SW480 (cell line): ENCODE results near the gene GPR12.

ENCODE experiments used
- DNase-seq: peaks from one replicate; pipeline ENCODE4 v3.0.0-alpha.2; 2016; ENCODE audit warnings: low spot score

GPR12 gene

DNA sequence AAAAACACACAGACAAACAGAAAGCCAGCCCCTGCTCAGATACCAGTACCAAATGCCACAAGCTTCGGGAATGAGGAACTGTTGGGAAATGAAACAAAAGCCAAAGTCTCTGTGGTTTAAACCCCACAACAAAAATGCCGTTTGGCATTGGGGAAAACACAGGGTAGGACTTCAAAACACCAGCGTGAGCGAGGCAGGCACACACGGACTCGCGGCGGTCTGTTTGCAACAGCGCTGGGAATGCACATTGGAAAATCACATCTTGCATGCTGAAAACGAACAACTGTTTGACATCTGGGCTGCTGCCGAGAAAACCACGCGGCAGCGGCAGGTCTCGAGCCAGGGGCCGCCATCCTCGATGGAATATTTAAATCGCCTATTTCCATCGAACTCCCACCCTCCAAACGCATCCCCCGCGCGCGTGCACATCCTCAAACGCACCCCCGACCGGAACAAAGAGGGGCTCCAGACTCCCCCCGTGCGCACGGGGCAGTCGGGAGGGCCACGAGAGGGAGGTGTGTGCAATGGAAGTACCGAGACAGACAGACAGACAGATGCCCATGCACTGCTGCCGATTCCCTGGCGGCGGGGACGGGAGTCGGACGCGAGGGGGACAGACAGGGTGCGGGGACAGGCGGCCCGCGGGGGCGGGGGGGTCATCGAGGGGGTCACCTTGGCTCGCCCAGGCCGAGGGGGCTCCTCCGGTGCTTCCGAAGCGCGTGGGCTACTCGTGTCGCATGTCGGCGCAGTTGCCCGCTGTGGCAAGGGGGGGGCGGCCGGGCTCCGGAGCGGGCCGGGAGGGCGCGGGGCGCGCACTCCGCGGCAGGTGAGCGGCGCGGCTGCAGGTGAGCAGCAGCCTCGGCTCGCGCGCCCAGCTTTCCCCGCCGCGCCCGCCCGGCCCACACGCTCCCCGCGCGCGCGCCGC, at the start of gene GPR12:
Gene GPR12, minus strand, starts transcription at position 880 of the 925 bp plus-strand sequence. CDS start 959 bp downstream, outside the sequence.
- DNase-seq, result peak; percentile 7

- no peak for DNase-seq
Measured at GRCh38 chr13:26810095-26810494, 49.5 kb upstream of the GPR12 start.

GRCh38 chr13:26806891-26807290, 46.3 kb upstream of the GPR12 start:
- no peak for DNase-seq

DNA sequence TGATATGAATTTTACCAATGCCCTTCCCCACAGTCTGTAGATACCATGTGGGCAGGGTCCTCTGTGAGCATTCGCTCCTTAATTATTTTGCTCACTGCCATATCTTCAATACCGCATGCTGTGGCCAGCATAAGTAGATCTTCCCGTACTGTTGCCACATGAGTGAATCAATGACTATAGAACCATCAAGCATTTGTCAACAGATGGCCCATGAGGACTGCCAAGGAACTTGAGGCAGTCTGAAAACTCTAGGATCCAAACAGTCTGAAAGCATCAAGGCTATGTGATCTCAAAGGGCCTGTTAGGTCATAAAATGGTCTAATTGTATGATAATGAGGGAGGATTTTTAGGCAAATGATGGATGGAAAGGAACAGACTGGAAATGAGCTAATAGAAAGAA, 27.4 kb upstream of the GPR12 start:
- DNase-seq, result no peak

DNA sequence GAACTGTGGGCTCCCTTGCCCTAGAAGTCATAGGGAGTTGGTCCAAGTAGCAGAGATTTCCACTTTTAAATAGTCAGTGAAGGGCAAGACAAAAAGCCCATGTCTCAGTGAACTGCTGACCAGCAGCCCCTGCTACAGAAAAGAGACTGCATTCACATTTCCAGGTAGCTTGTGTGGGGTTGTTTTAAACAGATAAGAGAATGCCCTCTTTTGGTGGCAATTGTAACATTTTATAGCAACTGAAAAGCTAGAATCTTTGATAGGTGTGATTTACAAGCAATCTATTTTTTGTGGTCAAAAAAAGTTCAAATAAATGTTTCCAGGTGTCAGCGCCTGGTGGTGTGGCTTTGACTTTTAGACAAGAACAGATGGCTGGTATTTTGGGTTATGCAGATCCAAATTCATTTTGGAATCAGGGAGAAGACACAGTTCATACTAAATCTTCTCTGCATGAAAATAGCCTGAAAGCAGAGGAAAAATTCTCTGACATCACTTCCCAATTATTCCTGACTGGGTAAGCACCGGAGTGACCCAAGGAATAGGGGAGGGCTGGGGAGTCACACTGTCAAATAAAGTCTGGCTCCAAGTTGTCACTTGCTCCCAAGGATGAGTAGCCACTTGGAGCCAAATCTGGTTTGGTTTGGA, 26.2 kb upstream of the GPR12 start:
- DNase-seq, result no peak

- peak; percentile 18 for DNase-seq
Measured at GRCh38 chr13:26785838-26786630, 25.4 kb upstream of the GPR12 start.

DNA sequence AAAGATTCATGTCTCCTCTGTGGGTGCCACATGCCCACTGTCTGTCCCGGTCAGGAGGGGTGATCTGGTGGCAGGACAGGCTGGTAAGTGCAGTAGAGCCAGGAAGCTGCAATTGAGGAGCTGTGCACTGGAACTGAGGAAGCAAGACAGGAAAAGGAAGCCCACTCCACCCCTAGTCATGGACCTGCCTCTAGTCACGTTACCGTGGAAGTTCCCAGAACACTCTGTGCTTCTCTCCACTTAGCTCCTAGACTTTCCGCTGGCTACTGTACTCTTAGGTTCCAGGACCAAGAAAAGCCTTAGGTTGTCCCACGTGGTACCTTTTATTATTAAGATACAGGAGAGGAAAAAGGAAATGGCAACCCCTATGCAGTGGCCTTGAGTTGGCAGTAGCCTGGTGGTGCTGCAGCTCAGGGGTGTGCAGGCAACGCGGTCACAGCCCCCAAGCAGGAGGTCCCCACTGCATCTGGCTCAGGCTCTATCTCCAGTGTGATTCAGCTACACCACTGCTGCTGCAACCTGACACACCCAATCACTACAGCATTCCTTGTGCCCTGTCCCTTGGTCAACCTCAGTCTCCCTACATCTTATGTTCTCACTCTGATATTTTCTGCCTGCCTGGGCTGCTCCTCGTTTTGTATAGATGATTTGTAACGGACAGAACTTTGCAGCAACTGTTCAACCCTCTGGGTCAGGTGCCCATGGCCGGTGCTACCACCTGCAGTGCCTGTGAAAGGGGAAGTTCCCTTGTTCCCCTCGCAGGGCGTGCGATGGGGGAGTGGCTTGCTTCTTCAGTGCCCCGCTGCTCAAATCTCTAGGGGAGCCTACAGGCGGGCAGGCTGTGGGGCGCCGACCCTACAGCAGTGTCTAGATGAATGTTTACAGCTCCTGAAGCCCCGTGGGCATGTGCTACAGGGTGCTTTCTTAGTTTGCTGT, 24.4 kb upstream of the GPR12 start:
- no peak for DNase-seq

DNA sequence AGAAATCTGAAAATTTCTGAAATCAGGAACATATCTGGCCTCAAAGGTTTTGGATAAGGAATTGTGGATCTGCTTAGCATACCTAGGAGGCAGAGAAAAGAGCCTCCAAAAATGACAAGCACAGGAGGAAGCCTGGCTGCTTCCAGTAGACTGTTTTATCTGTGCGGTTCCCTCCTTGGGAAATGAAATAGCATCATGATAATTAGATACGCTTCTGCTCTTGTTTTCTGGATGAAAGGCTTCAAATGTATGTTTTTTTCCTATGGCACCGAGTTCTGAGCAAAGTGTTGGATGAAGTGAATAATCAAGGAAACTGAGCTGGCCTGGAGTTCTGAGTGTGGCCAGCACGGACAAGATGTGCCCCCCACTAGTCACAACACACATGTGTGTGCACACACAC, 19.8 kb upstream of the GPR12 start:
- DNase-seq, result no peak

DNA sequence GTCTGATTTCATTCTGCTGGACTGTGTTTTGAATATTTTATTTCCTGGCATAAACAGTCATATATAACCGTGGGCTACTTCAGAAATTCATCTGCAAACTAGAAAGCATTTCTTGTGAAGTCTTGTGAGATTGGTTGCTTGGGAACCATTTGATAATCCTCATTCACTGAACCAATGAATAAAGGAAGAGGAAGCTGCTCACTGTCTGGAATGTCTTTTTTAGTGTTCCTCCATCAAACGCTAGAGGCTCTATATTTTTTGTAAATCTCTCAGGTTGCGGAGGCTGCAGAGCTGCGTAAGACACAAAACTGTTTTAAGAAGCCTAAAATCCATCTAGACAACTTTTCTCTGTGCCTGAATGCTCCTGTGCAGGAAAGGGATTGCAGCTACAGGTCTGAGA, 18.7 kb upstream of the GPR12 start:
- DNase-seq, result no peak

DNA sequence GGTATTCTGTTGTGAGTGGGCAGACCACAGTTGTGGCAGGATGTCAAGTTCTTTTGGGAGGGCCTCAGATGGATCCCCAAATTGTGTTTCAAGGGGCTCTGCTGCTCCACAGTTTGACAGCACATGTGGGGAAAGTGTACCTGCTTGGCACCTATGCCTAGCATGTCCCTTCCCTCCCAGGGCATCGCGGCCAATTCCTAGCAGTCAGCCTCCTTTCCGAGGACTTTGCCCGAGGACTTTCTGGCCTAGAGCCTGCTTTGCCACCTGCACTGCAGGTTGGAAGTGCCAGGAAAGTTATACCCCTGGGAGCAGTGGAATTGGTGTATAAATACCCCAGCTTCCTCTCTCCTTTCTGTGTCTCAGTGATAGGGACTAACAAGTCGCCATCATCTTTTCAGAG, 11.9 kb upstream of the GPR12 start:
- no peak for DNase-seq

- no peak for DNase-seq
Measured at GRCh38 chr13:26771796-26772195, 11.2 kb upstream of the GPR12 start.

DNA sequence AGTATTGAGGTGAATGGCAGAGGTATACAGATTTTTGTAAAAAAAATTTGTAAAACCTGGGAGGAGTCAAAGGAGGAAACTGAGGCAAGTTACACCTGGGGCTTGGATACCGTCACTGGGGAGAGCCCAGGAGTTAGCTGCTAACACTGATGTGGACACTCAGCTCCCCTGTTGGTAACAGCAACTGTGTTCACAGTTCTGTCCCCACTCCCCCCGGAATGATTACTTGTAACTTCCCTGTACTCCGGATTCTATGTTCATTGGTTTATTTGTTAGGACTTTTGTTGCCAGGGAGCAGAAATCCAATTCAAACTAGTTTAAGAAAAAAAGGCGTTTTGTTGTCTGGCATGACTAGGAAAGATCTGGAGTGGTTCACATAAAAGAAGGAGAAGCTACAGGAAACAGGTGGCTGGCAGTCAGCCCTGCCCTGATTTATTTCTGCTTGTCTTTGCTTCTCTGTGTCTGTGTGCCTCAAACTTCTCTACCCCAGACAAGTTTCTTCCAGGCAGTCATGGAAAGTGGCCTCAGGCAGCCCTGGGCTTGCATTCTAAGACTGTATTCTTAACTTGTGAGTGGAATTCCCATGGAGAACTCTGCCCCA, 2.3 kb upstream of the GPR12 start:
- no peak for DNase-seq

DNA sequence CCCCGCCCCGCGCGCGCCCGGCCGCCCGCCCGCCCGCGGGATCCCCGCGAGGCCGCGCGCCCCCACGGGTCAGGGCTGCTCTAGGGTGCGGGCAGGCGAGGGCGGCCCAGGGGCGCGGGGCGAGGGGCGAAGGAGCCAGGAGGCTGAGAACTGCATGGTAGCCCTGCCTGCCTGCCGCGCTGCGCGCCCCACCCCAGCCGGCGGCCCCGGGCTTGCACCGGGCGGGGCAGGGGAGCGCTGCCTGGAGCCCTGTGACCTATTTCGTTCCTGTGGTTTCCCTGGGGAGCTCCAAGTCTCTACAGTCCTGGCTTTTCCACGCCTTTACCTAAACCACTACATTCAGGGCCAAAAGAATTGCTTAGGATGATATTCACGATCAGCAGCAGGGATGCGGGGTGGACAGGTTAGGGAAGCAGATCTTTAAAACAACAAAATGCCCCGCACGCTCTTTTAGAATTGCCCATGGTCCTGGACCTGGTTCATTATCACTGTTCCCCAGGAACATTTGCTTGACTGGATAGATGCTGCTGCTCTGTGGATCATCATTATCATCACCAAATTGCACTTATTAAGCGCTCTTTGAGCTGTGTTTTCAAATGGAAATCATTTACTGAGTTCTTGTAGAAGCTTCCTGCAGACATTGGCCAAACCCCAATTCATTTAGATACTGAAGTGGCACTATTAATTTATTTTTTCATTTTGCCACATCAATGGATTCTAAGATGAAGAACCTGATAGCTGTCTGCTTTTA, 421 bp upstream of the GPR12 start:
- DNase-seq, result no peak

- DNase-seq, result no peak
Measured at GRCh38 chr13:26759249-26759906, 1.2 kb downstream of the GPR12 start.

DNA sequence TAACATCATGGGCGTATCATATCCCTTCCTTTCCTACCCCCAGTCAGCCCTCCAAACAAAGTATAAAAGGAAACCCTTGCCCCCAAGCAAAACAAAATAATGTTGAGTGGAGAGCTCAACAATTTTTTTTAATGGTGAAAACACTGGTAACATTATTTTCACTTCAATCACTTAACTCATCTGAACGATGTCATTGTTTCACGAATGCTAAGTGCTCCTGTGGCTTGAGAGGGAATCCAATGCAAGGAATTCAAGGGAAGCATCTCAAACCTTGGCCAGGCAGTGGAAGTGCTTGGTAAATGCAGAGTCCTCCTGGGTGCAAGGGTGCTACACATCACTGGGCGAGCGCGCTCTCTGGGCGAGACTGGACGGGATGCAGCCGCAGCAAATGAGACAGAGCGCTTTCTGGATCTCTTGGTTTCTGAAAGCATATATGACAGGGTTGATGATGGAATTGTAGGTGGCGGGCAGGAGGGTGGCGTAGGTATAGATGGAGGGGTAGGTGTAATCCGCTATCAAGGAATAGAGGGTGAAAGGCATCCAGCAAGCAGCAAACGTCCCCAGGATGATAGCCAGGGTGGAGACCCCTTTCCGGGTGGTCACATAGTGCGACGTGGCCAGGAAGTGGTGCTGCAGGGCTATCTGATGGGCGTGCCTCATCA, 2.0 kb downstream of the GPR12 start:
- no peak for DNase-seq

DNA sequence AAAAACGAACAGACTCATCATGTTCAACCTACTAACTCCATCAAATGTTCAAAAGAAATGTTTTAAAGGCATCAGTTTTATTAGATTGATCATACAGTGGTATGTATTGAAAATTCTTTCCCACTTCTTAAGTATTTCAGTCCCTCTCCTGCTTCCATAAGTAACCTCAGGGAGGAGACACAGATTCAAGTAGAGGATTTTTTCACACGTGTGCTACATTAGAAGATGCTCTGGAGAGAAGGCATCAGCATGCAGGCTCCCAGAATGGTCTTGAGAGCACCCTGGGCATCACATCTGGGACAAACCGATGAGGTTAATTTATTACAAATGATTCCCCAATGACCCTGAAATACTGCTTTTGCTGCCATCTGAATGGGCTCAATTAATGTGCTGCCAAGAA, 3.6 kb downstream of the GPR12 start:
- DNase-seq, result no peak

DNA sequence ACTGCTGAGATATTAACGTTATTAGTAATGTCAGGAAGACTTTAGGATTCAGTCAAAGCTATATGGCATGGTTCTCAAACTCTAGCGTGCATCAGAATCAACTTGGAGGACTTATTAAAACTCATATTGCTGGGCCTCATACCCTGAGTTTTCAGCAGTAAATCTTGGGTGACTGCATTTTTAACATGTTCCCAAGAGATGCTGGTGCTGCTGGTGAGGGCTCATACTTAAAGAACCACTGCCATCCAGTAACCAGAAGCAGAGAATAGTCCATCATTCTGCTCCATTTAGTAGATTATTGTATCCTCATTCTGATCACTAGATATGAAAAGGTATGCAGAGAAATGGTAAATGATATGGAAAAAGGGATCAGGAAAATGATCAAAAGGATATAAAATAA, 7.9 kb downstream of the GPR12 start:
- DNase-seq, result no peak

GRCh38 chr13:26749905-26750304, 10.7 kb downstream of the GPR12 start:
- no peak for DNase-seq

GRCh38 chr13:26749285-26749684, 11.3 kb downstream of the GPR12 start:
- DNase-seq, result peak; percentile 31
